PFSK-1 (cell line): ENCODE measurements around the gene CAMKV.

ENCODE experiments used
- POLR2AphosphoS5 ChIP-seq: IDR thresholded peaks from 2 replicates; pipeline ENCODE4 v1.6.1; 2012; ENCODE audit warnings: low read depth, mild to moderate bottlenecking, control low read depth, low read length, moderate library complexity
- TAF1 ChIP-seq: IDR thresholded peaks from 2 replicates; pipeline ENCODE4 v1.6.1; 2012; ENCODE audit warnings: low read length, control low read depth, borderline replicate concordance; ENCODE audit not compliant: insufficient read depth
- TF ChIP-seq, protein P1 (sequence below), 2 experiments: IDR thresholded peaks; 2 replicates each; pipeline versions ENCODE4 v1.6.1 to v1.8.0; 2011 to 2012; ENCODE audit warnings: low read depth in 2 of 2, low read length in 2 of 2, control low read depth in 1 of 2, inconsistent platforms in 1 of 2, mild to moderate bottlenecking in 1 of 2, moderate library complexity in 1 of 2; ENCODE audit not compliant: insufficient read depth in 1 of 2

DNA sequence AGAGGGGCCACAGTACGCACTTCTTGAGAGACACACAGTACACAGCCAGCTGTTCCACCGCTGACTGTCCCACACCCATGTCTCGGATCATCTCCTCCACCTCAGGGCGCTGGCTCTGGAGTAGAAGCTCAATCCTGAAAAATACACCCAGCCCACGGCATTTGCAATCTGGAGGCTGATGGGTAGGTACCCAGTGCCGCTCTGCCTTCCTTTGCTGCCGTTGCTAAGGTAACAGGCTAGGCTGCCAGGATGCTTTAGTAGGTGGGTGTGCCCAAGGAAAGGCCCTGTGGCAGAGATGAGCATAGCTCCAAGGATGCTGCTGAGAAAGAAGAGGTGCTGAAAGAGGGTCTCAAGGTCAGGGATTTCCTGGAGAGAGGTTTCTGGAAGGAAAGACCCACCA lies 27.9 kb downstream of the CAMKV start:
- TF ChIP-seq, protein P1, sequence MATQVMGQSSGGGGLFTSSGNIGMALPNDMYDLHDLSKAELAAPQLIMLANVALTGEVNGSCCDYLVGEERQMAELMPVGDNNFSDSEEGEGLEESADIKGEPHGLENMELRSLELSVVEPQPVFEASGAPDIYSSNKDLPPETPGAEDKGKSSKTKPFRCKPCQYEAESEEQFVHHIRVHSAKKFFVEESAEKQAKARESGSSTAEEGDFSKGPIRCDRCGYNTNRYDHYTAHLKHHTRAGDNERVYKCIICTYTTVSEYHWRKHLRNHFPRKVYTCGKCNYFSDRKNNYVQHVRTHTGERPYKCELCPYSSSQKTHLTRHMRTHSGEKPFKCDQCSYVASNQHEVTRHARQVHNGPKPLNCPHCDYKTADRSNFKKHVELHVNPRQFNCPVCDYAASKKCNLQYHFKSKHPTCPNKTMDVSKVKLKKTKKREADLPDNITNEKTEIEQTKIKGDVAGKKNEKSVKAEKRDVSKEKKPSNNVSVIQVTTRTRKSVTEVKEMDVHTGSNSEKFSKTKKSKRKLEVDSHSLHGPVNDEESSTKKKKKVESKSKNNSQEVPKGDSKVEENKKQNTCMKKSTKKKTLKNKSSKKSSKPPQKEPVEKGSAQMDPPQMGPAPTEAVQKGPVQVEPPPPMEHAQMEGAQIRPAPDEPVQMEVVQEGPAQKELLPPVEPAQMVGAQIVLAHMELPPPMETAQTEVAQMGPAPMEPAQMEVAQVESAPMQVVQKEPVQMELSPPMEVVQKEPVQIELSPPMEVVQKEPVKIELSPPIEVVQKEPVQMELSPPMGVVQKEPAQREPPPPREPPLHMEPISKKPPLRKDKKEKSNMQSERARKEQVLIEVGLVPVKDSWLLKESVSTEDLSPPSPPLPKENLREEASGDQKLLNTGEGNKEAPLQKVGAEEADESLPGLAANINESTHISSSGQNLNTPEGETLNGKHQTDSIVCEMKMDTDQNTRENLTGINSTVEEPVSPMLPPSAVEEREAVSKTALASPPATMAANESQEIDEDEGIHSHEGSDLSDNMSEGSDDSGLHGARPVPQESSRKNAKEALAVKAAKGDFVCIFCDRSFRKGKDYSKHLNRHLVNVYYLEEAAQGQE (IDR thresholded peaks at IDR 0.05; ENCODE audit: insufficient read depth in 1 of 2, low read depth in 2 of 2, low read length in 2 of 2) = no peak
- TF ChIP-seq POLR2AphosphoS5 (no peak), TAF1 (no peak)
